ENCODE results near the gene FTO. TPM values are rescaled to one million over a fixed set of nuclear protein-coding genes. Genes with fewer than 3 reads are reported as not detected.

FTO gene
- total RNA-seq, 2 donors from 2014 or later = 55.4 to 57.4 TPM

DNA sequence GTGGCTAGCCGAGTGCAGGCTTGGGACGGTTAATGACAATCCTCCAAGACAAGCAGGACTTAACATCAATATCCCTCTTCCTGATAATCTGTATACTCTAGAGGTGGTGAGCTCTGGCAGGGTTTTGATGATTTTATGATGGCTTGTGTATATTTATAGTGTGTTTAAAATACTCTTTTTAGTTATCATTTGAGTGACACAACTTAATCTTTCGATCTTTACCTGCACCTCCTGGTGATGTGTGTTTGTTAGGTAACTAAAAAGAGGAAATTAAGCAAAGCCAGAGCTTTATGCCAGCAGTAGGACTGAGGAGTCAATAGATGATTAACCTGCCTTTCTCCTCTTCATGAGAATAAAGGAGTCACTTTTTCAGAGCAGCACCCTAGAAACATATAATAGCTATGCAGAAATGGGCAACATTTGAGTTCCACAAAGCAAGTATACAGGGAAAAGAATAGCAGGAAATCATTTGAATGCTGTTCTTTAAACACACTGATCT lies 372.1 kb downstream of the FTO start:
- no peak for ATAC-seq
- H3K4me3 Mint-ChIP-seq = no peak overlapping the region
- no peak overlapping the region for H3K27ac Mint-ChIP-seq

DNA sequence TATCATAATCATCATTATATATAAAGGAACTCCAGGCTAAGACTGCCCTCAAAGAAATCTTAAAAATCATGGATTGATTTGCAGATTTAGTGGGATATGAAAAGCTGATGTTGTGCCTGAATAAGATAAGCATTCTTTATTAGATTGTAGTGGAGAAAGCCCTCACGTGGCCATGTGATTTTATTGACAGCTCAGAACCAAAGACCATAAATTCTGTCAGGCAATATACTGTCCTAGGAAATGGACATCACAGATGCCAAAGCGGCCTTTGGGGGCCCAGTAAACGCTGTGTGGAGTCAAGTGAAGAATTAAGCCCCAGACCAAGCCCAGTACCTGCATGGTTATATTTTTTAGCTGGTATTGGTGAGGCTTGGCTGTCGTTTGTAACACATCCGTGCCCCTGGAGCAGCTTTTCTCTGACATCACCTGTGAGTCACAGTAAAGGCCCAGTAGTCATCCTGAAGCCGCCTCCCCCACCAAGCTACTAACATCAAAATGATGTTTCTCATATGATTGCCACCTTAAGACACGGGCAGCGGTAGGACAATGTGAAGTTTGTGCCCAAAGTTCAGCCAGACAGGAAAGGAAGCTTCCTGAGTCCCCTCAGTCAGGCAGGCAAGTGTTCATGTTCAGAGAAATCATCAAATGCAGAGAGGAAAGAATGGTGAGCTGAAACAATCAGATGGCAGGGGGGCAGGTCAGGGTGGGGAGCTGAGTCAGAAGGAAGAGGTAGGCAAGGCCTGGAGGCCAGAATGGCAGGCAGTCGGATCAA lies 373.3 kb downstream of the FTO start:
- DNase-seq (ENCODE audit: low spot score) (no peak), ATAC-seq (no peak)
- no peaks in the 10 kb centered on the region for H3K4me1 Mint-ChIP-seq (ENCODE audit: low read depth in 2 of 2)
- H3K27me3 Mint-ChIP-seq = no peaks in the 10 kb centered on the region
- no peaks in the 10 kb centered on the region for H3K9me3 Mint-ChIP-seq
- no peak overlapping the region for H3K4me3 Mint-ChIP-seq
- no peaks in the 10 kb centered on the region for H3K36me3 Mint-ChIP-seq
- no peak overlapping the region for H3K27ac Mint-ChIP-seq

More for the DNA sequence above, 372.1 kb downstream of the FTO start:
- Mint-ChIP-seq H3K27me3 (no peaks in the 10 kb centered on the region), H3K9me3 (no peaks in the 10 kb centered on the region), H3K36me3 (no peaks in the 10 kb centered on the region), H3K4me1 (ENCODE audit: low read depth in 2 of 2) (no peaks in the 10 kb centered on the region)
- no peak for DNase-seq (ENCODE audit: low spot score)

DNA sequence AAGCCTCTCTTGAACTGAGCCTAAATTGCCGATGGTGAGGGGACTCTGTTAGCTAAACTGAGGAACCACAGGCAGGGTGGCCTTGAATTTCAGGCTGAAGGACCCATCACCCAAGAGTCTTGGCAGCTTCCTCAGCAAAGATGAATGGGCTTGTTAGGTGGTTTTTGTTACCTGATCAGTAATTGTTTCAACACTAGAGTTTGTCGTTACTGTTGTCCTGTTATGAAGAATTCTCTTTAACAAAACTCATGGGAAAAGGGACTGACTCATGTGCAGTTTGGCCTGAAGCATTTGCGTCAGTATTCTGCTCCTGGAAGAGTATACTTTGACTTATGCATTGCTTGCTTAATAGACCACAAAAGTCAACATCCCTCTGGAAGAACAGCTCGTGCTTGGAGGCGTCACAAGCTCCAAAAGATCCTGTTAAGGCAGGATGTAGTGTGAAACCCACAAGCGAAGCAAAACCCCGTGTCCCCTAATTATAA lies 376.6 kb downstream of the FTO start:
- no peaks in the 10 kb centered on the region for H3K27me3 Mint-ChIP-seq
- DNase-seq (ENCODE audit: low spot score) = no peak
- no peaks in the 10 kb centered on the region for H3K36me3 Mint-ChIP-seq
- H3K27ac Mint-ChIP-seq = no peak overlapping the region
- H3K4me1 Mint-ChIP-seq (ENCODE audit: low read depth in 2 of 2) = no peaks in the 10 kb centered on the region
- H3K4me3 Mint-ChIP-seq = no peak overlapping the region
- ATAC-seq = no peak
- no peaks in the 10 kb centered on the region for H3K9me3 Mint-ChIP-seq

DNA sequence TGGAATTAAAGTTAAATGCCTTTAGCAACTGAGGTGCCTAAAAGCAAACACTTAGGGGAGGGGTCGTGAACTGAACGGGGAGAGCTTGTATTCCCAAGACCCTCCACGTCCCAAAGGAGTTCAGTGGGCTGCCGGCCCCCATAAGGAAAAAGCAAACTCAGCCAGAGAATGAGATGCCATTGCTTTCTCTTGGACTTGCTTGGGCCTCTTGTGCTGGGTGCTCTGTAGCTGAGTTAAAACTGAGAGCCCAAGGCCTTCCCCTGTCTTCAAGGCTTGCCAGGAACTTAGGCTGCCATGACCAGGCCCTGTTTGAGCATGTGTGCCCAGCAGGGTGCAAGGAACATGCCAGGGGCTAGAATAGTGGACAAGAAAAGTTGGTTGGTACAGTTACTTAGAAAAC lies 382.8 kb downstream of the FTO start:
- Mint-ChIP-seq H3K27ac (no peak overlapping the region), H3K36me3 (no peaks in the 10 kb centered on the region), H3K4me3 (no peak overlapping the region), H3K4me1 (ENCODE audit: low read depth in 2 of 2) (no peaks in the 10 kb centered on the region), H3K9me3 (no peaks in the 10 kb centered on the region), H3K27me3 (no peaks in the 10 kb centered on the region)
- DNase-seq (ENCODE audit: low spot score) (no peak), ATAC-seq (no peak)

DNA sequence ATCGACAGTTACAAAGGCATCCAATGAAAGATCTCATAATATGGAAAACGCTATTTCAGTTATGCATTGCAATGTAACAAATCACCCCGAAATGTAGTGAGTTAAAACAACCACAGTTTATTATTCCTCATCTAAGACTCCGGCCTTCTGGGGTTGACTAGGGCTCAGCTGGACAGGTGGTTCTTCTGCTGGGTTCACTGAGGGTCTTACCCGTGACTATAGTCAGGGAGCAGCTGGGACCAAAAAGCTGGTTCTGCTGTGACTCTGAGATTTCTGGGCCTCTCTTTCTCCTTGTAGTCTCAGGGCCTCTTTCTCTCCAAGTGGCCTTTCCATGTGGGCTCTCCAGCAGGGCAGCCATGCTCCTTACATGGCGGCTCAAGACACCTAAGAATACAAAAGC lies 386.6 kb downstream of the FTO start:
- Mint-ChIP-seq H3K4me1 (ENCODE audit: low read depth in 2 of 2) (no peaks in the 10 kb centered on the region), H3K27me3 (no peaks in the 10 kb centered on the region), H3K9me3 (no peaks in the 10 kb centered on the region), H3K27ac (no peak overlapping the region), H3K36me3 (no peaks in the 10 kb centered on the region), H3K4me3 (no peak overlapping the region)
- ATAC-seq (no peak), DNase-seq (ENCODE audit: low spot score) (no peak)

DNA sequence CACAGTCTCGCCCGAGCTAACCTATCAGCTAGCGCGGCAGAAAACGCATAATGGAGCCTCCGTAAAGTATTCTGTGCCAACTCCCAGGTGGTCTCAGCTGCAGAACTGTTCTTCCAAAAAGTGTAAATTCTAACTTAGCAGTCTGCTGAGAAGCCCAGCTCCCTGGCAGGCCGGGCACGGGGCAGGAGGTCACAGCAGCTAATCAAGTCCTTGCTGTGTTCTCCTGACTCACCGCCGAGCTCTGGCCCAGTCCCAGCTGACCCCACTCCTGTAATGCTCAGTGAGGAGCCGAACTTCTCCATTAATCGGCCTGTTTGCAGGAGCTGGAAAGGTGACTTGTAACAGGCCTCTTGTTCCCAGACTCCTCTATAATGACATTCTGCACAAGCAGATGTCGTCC lies 389.3 kb downstream of the FTO start:
- no peaks in the 10 kb centered on the region for H3K36me3 Mint-ChIP-seq
- H3K4me1 Mint-ChIP-seq (ENCODE audit: low read depth in 2 of 2) = no peaks in the 10 kb centered on the region
- DNase-seq (ENCODE audit: low spot score) = no peak
- H3K4me3 Mint-ChIP-seq = no peak overlapping the region
- no peak for ATAC-seq
- no peaks in the 10 kb centered on the region for H3K27me3 Mint-ChIP-seq
- no peak overlapping the region for H3K27ac Mint-ChIP-seq
- H3K9me3 Mint-ChIP-seq = no peaks in the 10 kb centered on the region

DNA sequence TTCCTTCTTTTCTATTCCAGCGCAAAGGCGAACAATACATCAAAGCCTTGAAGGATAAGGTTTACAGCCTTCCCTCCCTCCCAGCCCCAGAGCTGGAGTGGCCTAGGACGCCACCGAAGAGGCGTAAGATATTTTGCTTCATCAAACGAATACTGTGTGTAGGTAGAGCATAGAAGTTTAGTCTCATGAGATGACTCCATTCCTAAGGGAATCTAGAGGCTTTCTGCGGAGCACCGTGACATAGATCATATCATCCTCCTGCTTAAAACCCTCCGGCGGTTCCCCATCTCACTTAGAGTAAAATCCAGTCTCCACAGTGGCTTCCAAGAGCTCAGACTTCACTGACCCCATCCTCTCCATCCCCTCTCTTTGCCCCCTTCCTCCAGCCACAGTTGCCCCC lies 390.7 kb downstream of the FTO start:
- Mint-ChIP-seq H3K4me1 (ENCODE audit: low read depth in 2 of 2) (no peaks in the 10 kb centered on the region), H3K27ac (no peak overlapping the region), H3K9me3 (no peaks in the 10 kb centered on the region), H3K27me3 (no peaks in the 10 kb centered on the region), H3K4me3 (no peak overlapping the region), H3K36me3 (no peaks in the 10 kb centered on the region)
- ATAC-seq (no peak), DNase-seq (ENCODE audit: low spot score) (no peak)

DNA sequence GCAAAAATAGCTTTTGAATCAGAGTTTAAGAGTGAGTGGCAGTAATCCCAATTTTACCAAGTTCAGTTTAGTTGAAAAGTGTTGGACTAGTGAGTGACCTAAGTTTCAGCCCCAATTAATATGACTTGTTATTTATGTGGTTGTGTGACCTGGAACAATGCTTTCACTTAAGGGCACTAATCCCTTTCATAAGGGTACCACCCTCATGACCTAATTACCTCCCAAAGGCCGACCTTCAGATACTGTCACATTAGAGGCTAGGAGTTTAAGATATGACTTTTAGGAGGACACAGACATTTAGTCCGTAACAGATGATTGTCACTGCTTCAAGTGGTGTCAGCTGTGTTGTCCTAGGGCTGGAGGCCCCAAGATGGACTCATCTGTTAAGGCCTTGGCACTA lies 392.7 kb downstream of the FTO start:
- Mint-ChIP-seq H3K4me3 (no peak overlapping the region), H3K27ac (no peak overlapping the region), H3K4me1 (ENCODE audit: low read depth in 2 of 2) (no peaks in the 10 kb centered on the region), H3K9me3 (no peaks in the 10 kb centered on the region), H3K36me3 (no peaks in the 10 kb centered on the region), H3K27me3 (no peaks in the 10 kb centered on the region)
- ATAC-seq = no peak
- no peak for DNase-seq (ENCODE audit: low spot score)

DNA sequence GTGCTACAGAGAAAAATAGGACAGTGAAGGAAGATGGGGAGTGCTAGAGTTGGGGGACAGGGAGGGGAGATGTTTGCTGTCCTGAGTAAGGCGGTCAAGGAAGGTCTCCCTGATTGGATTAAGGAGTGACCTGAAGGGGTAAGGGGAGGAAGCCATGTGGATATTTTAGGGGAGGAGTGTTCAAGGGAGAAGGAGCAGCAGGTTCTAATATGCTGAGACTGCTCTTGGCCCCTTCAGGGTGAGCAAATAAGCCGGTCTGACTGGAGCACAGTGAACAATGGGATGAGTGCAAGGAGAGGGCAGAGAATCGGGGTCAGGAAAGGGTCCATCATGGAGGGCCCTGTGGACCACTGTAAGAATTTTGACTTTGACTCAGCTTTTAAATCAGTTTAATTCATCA lies 393.8 kb downstream of the FTO start:
- no peaks in the 10 kb centered on the region for H3K9me3 Mint-ChIP-seq
- no peaks in the 10 kb centered on the region for H3K36me3 Mint-ChIP-seq
- no peak overlapping the region for H3K27ac Mint-ChIP-seq
- no peaks in the 10 kb centered on the region for H3K4me1 Mint-ChIP-seq (ENCODE audit: low read depth in 2 of 2)
- no peak overlapping the region for H3K4me3 Mint-ChIP-seq
- ATAC-seq (peak in 1 of 2 donors; percentile 31), DNase-seq (ENCODE audit: low spot score) (no peak)
- H3K27me3 Mint-ChIP-seq = no peaks in the 10 kb centered on the region

DNA sequence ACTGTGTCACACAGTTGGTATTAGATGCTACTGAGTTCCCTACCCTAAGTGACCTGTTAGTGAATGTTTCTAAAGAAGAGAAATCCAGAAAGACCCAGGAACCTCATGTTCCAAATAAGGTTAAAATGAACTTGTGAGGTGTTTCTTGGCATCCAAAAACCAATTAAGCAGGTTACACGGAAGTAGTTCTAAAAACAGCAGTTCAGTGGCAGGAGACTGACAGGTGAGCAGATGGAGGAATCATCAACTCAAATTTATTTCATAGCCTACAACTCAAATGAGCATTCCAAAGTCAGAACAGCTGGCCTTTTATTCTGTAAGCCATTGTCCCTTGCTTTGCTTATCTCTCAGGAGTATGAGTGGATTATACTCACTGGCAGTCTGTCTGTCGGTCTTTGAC lies 394.3 kb downstream of the FTO start:
- Mint-ChIP-seq H3K27ac (no peak overlapping the region), H3K4me3 (no peak overlapping the region), H3K27me3 (no peaks in the 10 kb centered on the region), H3K4me1 (ENCODE audit: low read depth in 2 of 2) (no peaks in the 10 kb centered on the region), H3K9me3 (no peaks in the 10 kb centered on the region), H3K36me3 (no peaks in the 10 kb centered on the region)
- ATAC-seq (no peak), DNase-seq (ENCODE audit: low spot score) (no peak)

DNA sequence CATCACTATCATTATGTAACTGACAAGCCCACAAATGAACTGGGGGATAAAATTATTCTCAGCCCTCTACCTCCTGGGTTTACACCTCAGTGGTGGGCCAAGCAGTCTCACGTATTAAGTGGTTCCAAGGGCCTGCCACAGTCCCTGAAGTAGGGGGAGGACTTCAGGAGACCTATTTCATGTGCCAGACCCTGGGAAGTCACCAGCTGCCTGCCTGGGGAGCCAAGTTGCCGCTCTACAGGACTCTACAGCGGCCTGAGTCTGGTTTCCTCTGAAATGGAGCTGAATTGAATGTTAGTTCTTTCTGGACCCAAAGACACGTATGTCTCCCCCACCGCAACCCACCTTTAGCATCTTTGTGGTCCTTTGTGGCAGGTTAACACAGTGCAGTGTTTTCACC lies 395.7 kb downstream of the FTO start:
- DNase-seq (ENCODE audit: low spot score) (no peak), ATAC-seq (no peak)
- Mint-ChIP-seq H3K4me1 (ENCODE audit: low read depth in 2 of 2) (no peaks in the 10 kb centered on the region), H3K27me3 (no peaks in the 10 kb centered on the region), H3K27ac (no peak overlapping the region), H3K36me3 (no peaks in the 10 kb centered on the region), H3K9me3 (no peaks in the 10 kb centered on the region), H3K4me3 (no peak overlapping the region)

DNA sequence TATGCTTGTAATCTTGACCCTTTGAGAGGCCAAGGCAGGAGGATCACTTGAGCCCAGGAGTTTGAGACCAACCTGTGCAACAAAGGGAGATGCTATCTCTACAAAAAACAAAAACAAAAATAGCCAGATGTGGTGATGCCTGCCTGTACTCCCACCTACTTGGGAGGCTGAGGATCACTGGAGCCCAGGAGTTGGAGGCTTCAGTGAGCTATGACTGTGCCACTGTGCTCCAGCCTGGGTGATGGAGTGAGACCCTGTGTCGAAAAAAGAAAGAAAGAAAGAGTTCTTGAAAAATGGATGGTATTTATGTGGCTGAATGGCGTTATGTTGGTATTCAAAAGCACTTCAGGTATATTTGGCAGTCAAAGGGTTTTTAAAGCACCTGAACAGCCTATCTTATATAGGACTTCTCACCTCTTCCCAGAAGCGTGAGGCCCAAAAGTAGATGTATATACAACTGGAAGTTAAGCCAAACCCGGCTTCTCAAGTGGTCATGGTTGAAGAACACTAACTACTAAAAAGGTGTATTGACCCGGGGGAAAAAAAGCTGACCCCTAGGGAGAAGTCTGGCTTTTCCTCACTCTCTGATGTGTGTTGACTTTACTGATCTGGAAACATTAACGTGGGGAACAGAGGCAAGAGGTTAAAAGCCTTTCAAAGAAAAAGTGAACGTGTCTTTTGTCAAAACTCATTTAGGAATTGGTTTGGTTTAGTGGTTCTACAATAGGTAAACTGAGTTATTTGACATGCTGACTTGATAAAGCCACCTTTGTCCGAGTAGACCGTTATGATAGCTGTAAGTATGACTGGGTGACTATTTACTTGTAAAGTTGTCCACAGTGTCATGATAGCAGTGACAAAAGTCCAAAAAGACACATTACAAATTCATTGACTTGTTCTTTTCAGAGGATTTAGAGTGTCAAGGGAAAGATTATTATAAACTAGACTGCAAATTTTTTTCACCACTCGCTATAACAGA lies 399.2 kb downstream of the FTO start:
- Mint-ChIP-seq H3K9me3 (no peaks in the 10 kb centered on the region), H3K27me3 (no peaks in the 10 kb centered on the region), H3K36me3 (no peaks in the 10 kb centered on the region), H3K4me1 (ENCODE audit: low read depth in 2 of 2) (peaks cover 3 to 6% of the 10 kb centered on the region in 2 donors), H3K4me3 (no peak overlapping the region), H3K27ac (no peak overlapping the region)
- no peak for DNase-seq (ENCODE audit: low spot score)
- no peak for ATAC-seq

DNA sequence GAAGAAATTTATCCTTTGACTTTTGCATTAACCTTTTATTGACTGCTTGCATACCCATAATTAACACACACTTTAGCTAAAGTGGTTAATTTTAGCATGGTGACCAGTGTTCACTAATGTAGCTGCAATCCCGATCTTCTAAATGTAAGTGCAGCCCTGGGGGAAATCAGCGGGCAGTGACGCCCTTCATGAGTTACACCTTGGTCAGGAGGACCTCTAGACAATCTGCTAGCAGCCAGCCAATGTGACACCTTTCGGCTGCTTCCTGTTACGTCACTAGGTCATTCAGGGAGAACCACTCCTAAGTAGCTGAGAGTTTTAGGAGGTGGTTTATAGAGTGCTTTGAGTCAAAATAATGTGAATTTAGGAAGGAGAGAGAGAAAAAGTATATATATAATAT lies 402.1 kb downstream of the FTO start:
- H3K9me3 Mint-ChIP-seq = no peaks in the 10 kb centered on the region
- no peak overlapping the region for H3K27ac Mint-ChIP-seq

More for the DNA sequence above, 402.1 kb downstream of the FTO start:
- ATAC-seq (peak; percentile 48 to 56), DNase-seq (ENCODE audit: low spot score) (no peak)
- H3K36me3 Mint-ChIP-seq = no peaks in the 10 kb centered on the region
- H3K4me3 Mint-ChIP-seq = no peak overlapping the region
- no peaks in the 10 kb centered on the region for H3K27me3 Mint-ChIP-seq
- peaks cover 3 to 6% of the 10 kb centered on the region in 2 donors for H3K4me1 Mint-ChIP-seq (ENCODE audit: low read depth in 2 of 2)

Data from natural killer cell treated with Interleukin-12 subunit alpha and Interleukin-12 subunit beta and Interleukin-15 and Interleukin-18, amount 100 ng/mL, for 72 hours (primary cell).